Stimulated activated CD8-positive, alpha-beta memory T cell treated with anti-CD3 and anti-CD28 coated beads, Interleukin-4, amount 100 ng/mL, for 24 hours (primary cell): Measurements from ENCODE around the gene MRPL36.
"Not testable (repeated sequence)": the region's sequence is repeated elsewhere in the genome, so short reads cannot be mapped to it uniquely, and the experiment has no call there.

Experiments
- DNase-seq: peaks from one replicate; pipeline ENCODE4 v3.0.0-alpha.2; 2020; ENCODE audit warnings: low read depth

MRPL36 gene

GRCh38 chr5:1815071-1815786 lies 15.6 kb upstream of the MRPL36 start:
- DNase-seq: no peak

- no peak for DNase-seq
Observed at GRCh38 chr5:1814183-1815020, 14.8 kb upstream of the MRPL36 start.

- DNase-seq: no peak
Observed at GRCh38 chr5:1810581-1811101, 11.0 kb upstream of the MRPL36 start.

GRCh38 chr5:1809416-1810035 lies 9.9 kb upstream of the MRPL36 start:
- DNase-seq: no peak

GRCh38 chr5:1808439-1808838 lies 8.8 kb upstream of the MRPL36 start:
- DNase-seq: no peak

GRCh38 chr5:1807451-1808185 lies 8.0 kb upstream of the MRPL36 start:
- DNase-seq: no peak

- no peak for DNase-seq
Observed at GRCh38 chr5:1806974-1807373, 7.3 kb upstream of the MRPL36 start.

- DNase-seq: no peak
Observed at GRCh38 chr5:1806199-1806598, 6.6 kb upstream of the MRPL36 start.

- DNase-seq: no peak
Observed at GRCh38 chr5:1805736-1806135, 6.1 kb upstream of the MRPL36 start.

GRCh38 chr5:1805326-1805725 lies 5.7 kb upstream of the MRPL36 start:
- no peak for DNase-seq

- no peak for DNase-seq
Observed at GRCh38 chr5:1804001-1804690, 4.5 kb upstream of the MRPL36 start.

- DNase-seq: no peak
Observed at GRCh38 chr5:1803192-1803591, 3.6 kb upstream of the MRPL36 start.

GRCh38 chr5:1801967-1802295 lies 2.3 kb upstream of the MRPL36 start:
- no peak for DNase-seq

GRCh38 chr5:1801222-1801966 lies 1.8 kb upstream of the MRPL36 start, which contains the start of gene NDUFS6:
TSS of gene NDUFS6 (plus strand) at chr5:1801407. CDS start at chr5:1801418, 11 bp downstream.
- peak; percentile 80 for DNase-seq

GRCh38 chr5:1800472-1801221 lies 1.0 kb upstream of the MRPL36 start:
- DNase-seq: no peak

GRCh38 chr5:1799110-1799601 lies 481 bp downstream of the MRPL36 start:
- no peak for DNase-seq

- not testable (repeated sequence) for DNase-seq
Observed at GRCh38 chr5:1798589-1798988, 1.0 kb downstream of the MRPL36 start.

GRCh38 chr5:1797855-1798254 lies 1.8 kb downstream of the MRPL36 start:
- DNase-seq: no peak

GRCh38 chr5:1797103-1797800 lies 2.4 kb downstream of the MRPL36 start:
- no peak for DNase-seq
